Measurements from ENCODE around the gene KCNN3.

The KCNN3 gene

DNA sequence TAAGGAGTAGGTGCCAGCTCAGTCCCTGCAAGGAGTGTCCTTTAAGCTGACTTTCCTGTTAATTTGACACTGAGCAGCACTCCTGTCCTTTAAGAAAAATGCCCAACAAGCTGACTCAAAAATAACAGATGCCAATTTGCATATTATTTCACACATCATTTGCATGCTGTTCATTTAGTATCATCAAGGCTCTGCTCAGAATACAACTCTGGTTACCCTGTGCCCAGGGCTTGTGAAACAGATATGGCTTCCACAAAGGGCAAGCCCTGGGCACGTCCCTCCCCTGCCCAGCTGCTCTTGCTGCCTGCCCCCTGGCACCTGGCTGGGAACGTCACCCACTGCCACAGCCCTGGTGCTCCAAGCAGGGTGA, 10.3 kb downstream of the KCNN3 start:
- no peak for DNase-seq

DNA sequence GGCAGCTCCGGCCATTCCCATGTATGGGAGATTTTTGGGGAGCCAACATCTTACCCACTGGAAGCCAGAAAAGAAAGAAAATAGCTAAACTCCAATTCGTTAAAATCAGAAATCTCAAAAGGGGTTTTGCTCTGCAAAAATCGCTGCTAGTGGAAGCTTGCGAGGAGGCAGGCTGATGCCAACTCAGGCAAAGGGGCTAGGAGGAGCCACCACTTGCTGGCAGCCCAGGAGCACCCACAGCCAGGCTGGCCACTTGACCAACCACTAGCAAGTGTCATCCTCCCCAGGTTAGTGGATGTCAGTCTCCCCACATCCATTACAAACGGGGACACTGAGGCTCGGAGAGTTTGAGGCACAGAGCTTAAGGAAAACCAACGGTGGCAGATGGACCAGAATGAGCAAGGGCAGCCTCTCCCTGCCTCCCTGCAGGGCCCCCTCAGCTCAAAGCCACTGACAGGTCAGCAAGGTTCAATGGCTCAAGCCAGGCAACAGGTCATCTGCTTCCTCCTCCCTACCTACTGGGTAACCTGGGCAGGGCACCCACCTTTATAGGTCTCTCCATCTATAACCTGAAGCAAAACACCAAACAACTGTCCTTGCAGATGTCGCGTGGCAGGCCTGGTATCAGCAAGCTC, 10.8 kb downstream of the KCNN3 start:
- no peak for DNase-seq

DNA sequence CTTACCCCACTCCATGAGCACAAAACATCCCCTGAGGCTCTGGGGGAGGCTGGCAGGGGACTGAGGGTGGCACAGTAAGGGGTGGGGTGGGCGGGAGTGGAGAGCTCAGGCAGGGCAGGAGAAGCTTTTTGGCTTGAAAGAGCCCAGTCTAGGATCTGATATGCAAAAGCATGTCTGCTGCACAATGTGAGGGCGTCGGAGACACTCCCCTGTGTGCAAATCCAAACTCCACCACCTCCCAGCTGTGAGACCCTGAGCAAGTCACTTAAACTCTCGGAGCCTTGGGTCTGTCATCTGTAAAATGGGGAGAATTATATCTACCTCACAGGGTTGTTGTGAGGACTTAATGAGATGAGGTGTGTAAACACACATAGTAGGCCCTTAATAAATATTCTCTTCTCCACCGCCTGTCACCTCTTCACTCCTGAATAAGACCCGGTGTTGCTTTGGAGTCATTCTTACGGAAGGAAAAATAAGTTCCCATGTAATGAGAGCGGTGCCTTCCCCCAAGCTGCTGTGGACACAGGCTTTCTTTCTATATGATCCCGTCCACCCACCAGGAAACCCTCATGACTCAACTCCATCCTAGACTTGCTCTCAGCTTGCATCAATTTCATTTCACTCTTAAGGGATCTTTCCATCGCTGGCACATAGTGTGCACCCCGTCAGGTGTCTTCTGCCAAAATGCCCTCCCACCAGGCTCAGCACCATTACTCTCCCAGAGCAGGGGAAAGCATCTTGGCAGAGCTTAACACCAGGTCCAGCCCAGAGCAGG, 12.5 kb downstream of the KCNN3 start:
- DNase-seq = no peak

DNA sequence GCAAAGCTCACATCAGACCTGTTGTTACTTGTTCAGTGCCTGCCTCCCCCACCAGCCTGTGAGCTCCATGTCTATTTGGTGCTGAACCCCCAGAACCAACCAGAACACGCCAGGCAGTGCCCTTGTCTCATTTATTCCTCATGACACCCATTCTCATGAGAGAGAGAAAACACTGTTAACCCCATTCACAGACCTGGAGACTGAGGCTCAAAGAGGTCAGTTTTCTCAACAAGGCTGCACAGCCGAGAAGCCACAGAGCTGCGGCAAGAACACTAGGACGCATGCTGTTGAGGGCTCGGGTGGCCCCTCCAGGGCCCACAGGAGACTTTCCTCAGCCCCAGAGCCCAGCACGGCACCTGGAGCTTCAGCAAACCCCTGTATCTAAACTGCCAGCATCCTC, 13.1 kb downstream of the KCNN3 start:
- DNase-seq = no peak

DNA sequence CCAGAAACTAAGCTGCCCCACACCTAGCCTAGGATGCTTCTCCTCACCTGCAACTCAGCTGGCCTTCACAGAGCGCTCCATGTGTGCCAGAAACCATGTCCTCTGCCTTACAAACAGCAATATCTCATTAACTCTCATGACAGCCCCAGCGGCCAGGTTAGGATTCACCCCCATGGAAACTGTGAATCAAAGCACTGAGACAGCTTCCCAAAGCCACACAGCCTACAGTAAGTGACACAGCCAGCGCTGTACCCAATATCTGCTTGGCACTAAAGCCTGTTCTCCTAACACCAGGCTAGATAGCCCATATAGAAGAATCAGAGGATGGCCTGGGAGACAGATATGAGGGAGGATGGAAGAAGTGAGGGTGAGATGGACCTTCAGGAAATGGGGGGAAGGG, 13.5 kb downstream of the KCNN3 start:
- DNase-seq = no peak

DNA sequence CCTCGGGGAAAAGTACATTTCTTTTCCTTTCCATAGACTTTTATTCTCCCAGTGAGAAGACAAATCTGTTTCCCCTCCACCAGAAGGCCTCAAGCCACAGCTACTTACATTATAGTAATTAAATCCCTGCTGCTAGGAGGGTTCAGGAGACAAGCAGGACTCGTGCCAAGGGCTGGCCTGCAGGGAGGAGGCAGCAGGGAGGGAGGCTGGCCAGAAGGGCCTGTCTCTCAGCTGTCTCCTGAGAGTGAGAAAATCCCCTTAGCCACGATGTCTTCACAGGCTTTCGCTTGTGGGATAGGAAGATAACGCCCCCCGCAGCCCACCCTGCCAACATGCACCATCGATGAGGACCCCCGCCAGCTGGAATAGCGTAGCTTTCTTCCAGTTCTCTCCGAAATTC, 14.0 kb downstream of the KCNN3 start:
- DNase-seq = no peak

DNA sequence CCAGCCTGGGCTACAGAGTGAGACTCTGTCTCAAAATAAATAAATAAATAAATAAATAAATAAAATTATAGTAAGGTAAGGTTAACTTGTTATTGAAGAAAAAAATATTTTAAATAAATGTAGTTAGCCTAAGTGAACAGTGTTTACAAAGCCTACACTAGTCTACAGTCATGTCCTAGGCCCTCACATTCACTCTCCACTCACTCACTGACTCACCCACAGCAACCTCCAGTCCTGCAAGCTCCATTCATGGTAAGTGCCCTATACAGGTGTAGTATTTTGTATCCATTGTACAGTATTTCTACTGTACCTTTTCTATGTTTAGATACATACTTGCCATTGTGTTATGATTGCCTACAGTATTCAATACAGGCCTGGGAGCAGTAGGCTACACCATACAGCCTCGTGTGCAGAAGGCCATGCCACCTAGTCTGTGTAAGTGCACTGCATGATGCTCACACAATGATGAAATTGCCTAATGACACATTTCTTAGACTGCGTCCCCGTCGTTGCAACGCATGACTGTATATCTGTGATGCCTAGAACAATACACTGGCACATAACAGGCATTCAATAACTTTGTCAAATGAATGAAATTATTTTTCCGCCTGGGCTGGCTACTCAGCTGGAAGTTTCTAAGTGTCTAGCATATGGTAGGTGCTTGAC, 14.8 kb downstream of the KCNN3 start:
- no peak for DNase-seq

DNA sequence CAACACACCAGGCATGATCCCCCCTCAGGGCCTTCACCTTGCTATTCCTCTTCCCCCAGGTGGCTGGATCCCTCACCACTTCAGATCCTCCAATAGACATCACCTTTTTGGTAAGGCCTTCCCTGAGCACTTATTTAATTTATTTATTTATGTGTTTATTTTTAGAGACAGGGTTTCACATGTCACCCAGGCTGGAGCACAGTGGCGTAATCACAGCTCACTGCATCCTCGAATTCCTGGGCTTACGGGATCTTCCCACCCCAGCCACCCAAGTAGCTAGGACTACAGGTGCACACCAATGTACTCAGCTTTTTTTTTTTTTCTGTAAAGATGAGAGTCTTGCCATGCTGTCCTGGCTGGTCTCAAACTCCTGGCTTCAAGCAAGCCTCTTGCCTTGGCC, 17.2 kb downstream of the KCNN3 start:
- DNase-seq = no peak

DNA sequence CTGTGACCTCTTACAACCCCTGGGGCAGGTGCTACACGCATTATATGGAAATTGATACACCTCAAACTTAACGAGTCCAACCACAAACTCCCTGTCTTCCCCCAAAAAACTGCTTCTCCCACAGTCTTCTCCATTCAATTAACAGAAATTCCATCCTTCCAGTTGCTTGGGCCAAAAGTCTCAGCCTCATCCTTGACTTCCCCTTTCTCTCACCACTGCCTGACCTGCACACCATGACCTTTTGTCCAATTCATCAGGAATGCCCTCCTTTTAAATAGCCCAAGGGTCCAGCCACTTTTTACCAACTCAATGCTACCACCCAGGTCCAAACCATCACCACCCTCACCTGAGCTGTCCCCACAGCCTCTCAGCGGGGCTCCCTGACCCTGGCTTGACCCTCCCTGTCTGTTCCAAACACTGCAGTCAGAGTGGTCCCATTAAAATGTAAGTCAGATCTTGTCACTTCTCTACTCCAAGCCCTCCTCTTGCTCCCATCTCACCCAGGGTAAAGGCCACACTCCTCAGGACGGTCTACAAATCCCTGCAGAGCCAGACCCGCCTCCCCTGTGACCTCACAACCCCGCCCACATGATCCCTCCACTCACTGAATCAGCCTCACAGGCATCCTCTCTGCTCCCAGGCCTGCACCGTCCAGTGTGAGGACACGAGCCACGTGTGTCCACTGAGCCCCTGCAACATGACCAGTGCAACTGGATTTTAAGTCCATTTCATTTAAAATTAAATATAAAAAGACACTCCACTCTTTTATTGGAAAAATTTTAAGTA, 18.5 kb downstream of the KCNN3 start:
- no peak for DNase-seq

DNA sequence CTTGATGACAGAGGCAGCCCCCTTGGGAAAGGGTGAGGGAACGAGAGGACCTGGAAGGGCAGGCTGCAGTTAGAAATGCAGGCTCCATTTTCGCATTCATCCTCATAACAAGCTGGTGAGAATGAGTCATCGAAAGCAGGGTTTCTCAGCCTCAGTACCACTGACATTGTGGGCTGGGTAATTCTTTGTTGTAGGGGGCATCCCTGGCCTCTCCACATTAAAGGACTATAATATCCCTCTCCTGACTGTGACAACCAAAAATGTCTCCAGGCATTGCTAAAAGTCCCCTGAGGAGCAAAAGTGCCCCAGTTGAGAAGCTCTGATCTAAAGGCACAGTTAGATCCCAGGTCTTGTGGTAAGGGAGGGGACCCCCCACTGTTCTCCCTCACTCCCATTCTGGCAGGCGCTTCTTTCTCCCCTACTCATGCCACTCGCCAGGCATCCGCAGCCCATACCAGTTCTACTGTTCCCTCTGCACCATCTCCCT, 20.4 kb downstream of the KCNN3 start:
- no peak for DNase-seq

DNA sequence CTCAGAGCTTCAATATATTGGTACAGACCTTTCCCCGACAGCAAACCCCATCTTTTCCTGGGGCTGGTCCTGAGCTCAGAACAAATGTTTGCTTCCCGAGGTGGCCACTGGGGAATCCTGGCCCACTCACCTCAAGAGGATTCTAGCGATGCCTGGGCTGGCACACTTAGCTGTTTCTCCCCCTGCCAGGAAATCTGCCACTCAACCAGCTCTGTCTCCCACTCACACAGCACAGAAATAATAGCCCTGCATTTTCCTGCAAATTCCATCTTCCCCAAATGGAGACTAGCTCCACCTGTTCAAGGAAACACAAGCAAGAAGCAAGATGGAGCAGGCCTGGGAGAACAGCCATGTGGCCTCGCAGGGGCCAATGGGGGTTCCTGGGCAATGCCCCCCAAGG, 21.1 kb downstream of the KCNN3 start:
- no peak for DNase-seq

DNA sequence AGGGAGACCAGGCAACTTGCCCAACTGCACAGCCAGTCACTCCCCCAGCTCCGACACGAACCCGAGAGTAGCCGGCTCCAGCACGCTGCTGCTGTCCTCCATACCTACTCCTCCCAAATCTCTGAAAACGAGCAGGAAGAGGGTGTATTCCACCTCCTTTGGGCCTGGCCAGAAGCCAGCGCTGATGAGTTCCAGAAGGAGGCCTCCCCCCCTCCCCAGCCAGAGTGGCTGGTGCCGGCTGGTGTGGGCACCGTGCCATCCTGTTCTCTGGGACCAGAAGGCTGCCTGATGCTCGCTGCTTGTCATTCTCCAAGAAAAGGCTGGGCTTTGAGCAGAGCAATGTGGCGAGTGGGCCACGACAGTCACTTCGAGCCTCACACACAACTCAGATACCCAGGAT, 22.2 kb downstream of the KCNN3 start:
- no peak for DNase-seq

DNA sequence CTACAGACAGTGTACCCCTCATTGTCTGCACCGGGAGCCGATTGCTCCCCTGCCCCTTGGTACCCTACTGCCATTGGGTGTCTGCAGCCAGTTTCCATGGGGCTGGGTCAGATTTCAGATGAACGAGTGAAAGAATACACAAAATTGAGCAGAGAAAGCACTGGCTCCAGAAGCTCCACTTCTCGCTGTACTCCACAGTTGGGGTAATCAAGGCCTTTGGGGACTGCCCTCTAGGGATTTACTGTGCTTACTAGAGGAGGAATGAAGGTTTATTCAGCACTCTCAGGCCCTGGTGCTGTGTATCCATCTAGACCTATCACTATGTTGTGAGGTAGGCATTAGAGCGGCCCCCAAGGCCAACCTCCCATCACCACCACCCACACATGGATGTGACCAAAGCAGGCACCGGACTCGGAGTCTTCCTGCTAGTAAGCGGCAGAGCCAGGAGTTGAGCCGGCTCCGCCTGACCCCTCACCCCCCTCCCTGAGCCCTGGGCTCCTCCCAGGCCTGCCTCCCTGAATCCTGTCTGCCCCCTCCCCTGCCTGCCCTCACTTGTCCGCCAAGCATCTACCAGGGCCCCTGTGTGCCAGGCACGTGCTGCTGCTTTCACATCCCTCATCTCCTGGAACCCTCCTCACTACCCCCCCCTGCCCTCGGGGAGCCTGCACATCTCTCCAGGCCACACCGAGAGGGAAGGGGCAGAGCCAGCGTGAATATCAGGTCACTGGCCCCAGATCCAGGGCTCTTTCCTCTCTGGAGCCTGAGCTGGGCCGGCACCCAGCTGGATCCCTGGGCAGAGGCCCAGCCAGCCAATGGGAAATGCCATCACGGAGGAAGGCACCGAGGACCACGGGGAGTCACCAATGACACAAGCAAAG, 23.3 kb downstream of the KCNN3 start:
- DNase-seq = no peak

DNA sequence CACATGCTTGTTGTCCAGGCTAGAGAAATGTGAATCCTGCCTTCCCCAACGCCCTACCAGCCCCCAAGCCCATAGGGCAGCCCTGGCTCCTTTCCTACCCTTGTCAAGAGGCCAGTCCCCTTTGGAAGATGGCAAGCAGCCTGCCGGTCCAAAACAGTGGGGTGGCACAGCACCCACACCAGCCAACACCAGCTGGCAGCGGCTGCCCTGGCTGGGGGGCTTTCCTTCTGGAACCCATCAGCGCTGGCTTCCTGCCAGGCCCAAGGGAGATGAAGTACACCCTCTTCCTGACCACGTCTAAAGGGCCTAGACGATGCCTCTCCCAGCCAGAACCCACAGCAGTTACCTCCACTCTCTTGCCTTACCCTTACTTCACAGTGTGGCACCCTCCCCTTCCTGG, 24.2 kb downstream of the KCNN3 start:
- no peak for DNase-seq

DNA sequence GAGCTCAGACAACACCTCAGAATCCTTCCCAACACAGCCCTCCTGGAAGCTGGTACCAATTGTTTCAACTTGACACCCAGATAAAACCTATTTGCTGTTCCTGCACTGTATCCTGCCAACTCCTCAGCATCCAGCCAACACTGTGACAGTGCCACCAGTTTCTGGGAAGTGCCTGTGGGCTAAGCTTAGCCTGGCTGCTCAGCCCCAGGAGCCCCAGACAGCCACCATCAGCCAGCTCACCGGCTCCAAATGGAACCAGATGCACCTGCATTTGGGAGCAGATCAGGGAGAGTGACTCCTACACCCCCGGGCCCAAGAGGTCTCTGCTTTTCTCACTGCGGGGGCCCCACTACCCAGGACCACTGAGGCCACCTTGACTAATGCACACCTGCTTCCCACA, 24.9 kb downstream of the KCNN3 start:
- no peak for DNase-seq

DNA sequence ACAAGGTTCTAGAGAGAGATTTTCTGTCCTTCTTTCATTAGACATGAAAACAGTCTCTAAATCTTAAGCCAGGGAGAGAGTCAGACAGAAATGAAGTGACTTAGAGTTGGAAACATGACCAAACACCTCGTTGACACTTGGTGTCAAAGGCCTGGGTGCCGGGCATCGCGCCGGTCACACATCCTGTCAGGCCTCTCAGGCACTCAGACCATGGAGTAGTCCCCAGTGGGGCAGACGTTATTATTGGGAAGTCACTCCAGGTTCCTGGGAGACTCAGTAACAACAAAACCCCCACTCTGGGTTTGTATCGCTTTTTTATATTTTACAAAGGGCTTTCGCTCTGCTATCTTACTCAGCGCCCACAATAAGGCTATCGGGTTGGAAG, 25.8 kb downstream of the KCNN3 start:
- DNase-seq = no peak

DNA sequence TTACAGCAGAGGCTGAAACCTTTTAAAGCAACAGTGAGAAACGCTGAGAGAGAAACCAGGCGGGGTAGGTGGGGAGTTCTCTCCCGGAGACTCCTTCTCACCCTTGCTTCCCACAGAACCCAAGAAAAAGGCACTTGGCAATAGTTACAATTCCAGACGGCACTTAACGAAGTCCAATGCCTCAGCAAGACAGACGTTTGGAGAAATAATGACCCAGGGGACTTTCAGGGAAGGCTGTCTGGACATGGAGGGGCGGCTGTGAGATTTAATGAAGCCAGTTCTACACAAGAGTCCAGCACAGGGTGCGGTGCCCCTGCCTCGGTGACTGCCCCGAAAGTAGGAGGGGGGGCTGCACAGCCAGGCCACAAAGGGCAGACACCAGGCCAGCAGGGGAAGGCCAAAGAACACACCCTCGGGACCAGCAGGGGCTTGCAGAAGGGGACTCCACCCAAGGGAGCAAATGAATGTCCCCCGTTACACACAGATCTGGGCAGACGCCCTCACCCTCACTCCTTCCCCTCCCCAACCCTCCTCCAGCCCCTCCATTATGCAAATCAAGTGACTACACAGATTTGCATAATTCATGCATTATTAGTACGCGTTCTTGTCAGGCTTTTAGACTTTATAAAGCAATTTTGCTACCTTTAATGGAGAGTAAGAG, 26.3 kb downstream of the KCNN3 start:
- no peak for DNase-seq

DNA sequence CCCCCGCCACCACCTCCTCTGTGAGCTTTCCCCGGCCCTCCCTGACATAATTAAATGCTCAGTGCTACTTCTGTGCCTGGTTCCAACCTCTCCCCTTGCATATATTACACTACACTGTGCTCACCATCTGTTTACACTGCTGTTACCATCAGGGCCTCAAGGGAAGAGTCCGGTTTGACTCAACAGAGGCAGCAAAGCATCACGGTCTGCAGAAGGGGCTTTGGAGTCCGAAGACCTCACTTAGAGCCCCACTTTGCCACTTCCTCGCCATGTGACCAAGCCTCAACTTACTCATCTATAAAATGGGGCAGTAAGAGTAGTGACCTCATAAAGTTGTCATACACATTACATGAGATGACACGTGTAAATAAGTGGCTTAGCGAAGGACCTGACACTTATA, 27.4 kb downstream of the KCNN3 start:
- no peak for DNase-seq

DNA sequence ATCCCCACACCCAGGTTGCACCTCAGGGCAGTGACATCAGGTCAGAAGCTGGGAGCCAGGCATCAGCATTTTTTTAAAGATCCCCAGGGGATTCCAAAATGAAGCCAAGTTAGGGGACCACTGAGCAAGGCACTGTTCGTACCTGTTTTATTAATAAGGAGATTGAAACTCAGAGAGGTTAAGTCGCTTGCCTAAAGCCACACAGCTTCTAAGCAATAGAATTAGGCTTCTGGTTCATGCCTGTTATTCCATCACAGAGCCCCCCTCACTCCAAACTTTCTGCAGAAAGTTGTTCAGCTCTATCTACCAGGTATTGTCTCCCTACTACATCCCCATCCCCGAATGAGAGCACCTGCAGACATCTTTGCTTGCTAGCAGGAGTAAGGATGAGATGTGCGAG, 28.7 kb downstream of the KCNN3 start:
- no peak for DNase-seq

DNA sequence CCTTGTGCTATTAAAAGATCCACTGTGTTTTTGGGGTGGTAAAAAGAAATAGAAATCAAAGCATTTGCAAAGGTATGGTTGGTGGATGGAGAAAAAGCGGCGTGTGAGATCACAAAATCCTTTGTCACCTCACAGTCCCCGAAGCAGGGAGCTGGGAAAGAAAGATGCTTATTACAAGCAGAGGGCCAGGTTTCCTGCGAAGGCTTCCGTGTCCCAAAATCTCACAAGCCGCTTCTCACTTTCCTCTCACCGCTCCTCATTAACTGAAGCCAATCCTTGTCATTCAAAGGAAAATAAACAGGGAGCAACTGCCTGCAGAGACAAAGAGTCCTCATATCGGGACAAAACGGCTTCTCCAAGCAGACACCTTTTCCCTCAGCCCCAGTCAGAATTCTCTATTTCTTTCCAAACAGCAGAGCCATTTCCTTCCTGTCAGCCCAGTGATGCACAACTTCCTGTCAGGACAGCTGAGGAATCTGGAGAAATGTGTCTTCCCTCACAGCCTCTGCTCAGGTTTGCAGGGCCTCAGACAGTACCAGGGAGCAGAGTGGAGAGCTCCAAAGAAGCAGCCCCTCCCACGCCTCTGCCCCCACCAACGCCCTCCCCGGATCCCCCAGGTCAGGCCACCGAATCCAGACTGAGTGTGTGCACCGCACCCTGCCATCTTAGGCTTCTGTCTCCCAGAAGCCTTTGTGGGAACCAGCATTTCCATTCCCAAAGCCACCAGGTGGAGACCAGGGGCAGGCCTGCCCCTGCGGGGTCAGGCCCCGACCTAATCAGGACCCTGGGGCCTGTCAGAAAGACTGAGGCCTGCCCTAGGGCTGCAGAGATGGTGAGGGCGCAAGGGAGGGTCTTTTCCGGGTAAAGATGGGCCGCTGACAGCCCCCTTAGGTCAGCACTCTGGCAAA, 29.6 kb downstream of the KCNN3 start:
- no peak for DNase-seq

DNA sequence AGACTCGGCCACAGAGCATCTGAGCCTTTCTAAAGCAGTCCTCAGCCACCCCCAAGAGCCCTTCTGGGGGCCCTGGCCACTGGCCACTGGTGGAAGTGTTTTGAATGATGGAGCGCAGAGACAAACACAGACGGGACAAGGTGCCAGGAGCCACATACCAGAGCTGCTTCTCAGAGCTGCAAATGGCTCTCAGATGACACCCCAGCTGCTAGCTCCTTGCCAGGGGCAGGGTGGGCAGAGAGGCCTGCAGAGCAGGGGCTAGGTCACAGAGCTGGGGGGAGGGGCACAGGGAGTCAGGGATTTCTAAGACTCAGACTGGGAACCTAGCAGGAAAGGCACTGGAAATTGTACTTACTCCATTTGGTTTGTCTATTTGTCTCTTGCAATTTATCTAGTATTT, 30.4 kb downstream of the KCNN3 start:
- no peak for DNase-seq

All from activated effector memory CD4-positive, alpha-beta T cell treated with Interleukin-2 at 50 U/mL for 16 hours (primary cell).